PC-9 (cell line): ENCODE results near the gene SRL.

Source experiments
- CTCF ChIP-seq: fragments of 200-600 bp; sonication (generic); conservative IDR thresholded peaks from 2 replicates; pipeline ENCODE4 v1.6.1; 2017; ENCODE audit warnings: mixed run types, antibody characterized with exemption, mild to moderate bottlenecking, moderate library complexity
- EZH2 ChIP-seq: fragments of 200-600 bp; sonication (generic); IDR thresholded peaks from 2 replicates; pipeline ENCODE4 v1.8.0; 2017; ENCODE audit warnings: antibody characterized with exemption, low read depth

GRCh38 chr16:4209666-4210065 is 32.2 kb downstream of the SRL start:
- TF ChIP-seq EZH2 (no peak), CTCF (no peak)
